A549 (cell line): Measurements from ENCODE around the gene SH2B2.
"Not testable (repeated sequence)": the region's sequence is repeated elsewhere in the genome, so short reads cannot be mapped to it uniquely, and the experiment has no call there.

ENCODE experiments used
- CEBPB ChIP-seq, 2 experiments: fragments of >200 bp in 1 of 2; sonication (Bioruptor Twin) in 1 of 2; formaldehyde crosslinking in 1 of 2; IDR thresholded peaks; 2 replicates each; pipeline ENCODE4 v1.6.1; 2012 to 2016
- PHF8 ChIP-seq: fragments of 200-600 bp; sonication (generic); IDR thresholded peaks from 2 replicates; pipeline ENCODE4 v1.6.1; 2016; ENCODE audit warnings: low read depth, mild to moderate bottlenecking, antibody characterized with exemption, moderate library complexity, borderline replicate concordance
- POLR2A ChIP-seq: IDR thresholded peaks from 2 replicates; pipeline ENCODE4 v1.6.1; 2012; ENCODE audit warnings: mild to moderate bottlenecking, low read length
- TP53 ChIP-seq: fragments of 250-450 bp; sonication (Bioruptor Pico); IDR thresholded peaks from 2 replicates; pipeline ENCODE4 v1.5.0; 2021; ENCODE audit warnings: mild to moderate bottlenecking, moderate library complexity
- TF ChIP-seq, protein P1 (sequence below): fragments of >200 bp; sonication (Bioruptor Twin); formaldehyde crosslinking; IDR thresholded peaks from 3 replicates; pipeline ENCODE4 v1.5.1; 2016

DNA sequence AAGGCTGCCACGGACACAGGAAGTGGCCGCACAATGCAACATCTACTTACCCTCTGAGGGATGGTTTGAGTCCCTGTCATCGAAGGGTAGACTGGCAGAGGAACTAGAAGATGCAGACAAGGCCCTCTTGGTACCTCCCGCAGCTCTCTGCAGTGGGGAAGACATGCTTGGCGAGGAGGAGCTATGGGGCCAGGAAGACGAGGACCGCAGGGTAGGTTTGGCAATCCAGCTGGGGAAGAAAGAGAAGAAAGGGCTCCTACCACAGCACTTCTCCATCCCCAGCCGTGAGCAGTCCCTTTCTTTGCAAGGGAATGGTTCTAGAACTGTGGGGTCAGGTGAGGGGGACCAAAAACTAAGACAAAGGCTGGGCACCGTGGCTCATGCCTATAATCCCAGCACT lies 42.7 kb downstream of the SH2B2 start:
- TF ChIP-seq CEBPB (IDR thresholded peaks at IDR 0.05); POLR2A; PHF8; TP53 (CRISPR knock-in tag): not testable (repeated sequence)
- TF ChIP-seq, protein P1, sequence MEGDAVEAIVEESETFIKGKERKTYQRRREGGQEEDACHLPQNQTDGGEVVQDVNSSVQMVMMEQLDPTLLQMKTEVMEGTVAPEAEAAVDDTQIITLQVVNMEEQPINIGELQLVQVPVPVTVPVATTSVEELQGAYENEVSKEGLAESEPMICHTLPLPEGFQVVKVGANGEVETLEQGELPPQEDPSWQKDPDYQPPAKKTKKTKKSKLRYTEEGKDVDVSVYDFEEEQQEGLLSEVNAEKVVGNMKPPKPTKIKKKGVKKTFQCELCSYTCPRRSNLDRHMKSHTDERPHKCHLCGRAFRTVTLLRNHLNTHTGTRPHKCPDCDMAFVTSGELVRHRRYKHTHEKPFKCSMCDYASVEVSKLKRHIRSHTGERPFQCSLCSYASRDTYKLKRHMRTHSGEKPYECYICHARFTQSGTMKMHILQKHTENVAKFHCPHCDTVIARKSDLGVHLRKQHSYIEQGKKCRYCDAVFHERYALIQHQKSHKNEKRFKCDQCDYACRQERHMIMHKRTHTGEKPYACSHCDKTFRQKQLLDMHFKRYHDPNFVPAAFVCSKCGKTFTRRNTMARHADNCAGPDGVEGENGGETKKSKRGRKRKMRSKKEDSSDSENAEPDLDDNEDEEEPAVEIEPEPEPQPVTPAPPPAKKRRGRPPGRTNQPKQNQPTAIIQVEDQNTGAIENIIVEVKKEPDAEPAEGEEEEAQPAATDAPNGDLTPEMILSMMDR: not testable (repeated sequence)
